H9 (cell line): ENCODE measurements around the gene ADGRB3. TPM values are rescaled to one million over a fixed set of nuclear protein-coding genes. Genes with fewer than 3 reads are reported as not detected.

Source experiments
- DNase-seq: peaks from one replicate; pipeline ENCODE4 v3.0.0-alpha.2; 2017
- H2AFZ ChIP-seq: one replicate; pipeline ENCODE4 v1.6.1; 2013; ENCODE audit warnings: mild to moderate bottlenecking, low read length, control low read depth, moderate library complexity
- H2AK5ac ChIP-seq: 2 replicates; pipeline ENCODE4 v1.6.1; 2013; ENCODE audit warnings: low read length, control low read depth, mixed read lengths; ENCODE audit not compliant: insufficient read length
- H2BK120ac ChIP-seq: one replicate; pipeline ENCODE4 v1.6.1; 2013; ENCODE audit warnings: low read depth, mild to moderate bottlenecking, low read length, control low read depth, inconsistent platforms; ENCODE audit not compliant: poor library complexity, severe bottlenecking
- H2BK12ac ChIP-seq: 2 replicates; pipeline ENCODE4 v1.6.1; 2013; ENCODE audit warnings: low read length, control low read depth, mixed read lengths, low read depth; ENCODE audit not compliant: insufficient read length
- H2BK15ac ChIP-seq: 2 replicates; pipeline ENCODE4 v1.6.1; 2013; ENCODE audit warnings: low read depth, low read length, control low read depth
- H2BK20ac ChIP-seq: one replicate; pipeline ENCODE4 v1.6.1; 2013; ENCODE audit warnings: low read depth, mild to moderate bottlenecking, low read length, control low read depth, inconsistent platforms; ENCODE audit not compliant: poor library complexity, severe bottlenecking
- H2BK5ac ChIP-seq: 2 replicates; pipeline ENCODE4 v1.6.1; 2013; ENCODE audit warnings: low read length, control low read depth, mixed read lengths; ENCODE audit not compliant: insufficient read length
- H3K14ac ChIP-seq: 2 replicates; pipeline ENCODE4 v1.6.1; 2013; ENCODE audit warnings: low read length, control low read depth; ENCODE audit not compliant: insufficient read depth
- H3K18ac ChIP-seq: 2 replicates; pipeline ENCODE4 v1.6.1; 2013; ENCODE audit warnings: low read depth, mild to moderate bottlenecking, mixed read lengths, low read length, control low read depth; ENCODE audit not compliant: insufficient read length
- H3K23ac ChIP-seq: 2 replicates; pipeline ENCODE4 v1.6.1; 2013; ENCODE audit warnings: low read length, control low read depth, mixed read lengths, low read depth; ENCODE audit not compliant: insufficient read length
- H3K23me2 ChIP-seq: 2 replicates; pipeline ENCODE4 v1.6.1; 2013; ENCODE audit warnings: low read depth, mild to moderate bottlenecking, mixed read lengths, low read length, control low read depth; ENCODE audit not compliant: insufficient read length, poor library complexity, severe bottlenecking
- H3K27ac ChIP-seq: 2 replicates; pipeline ENCODE4 v1.5.1; 2013; ENCODE audit warnings: low read length, control low read depth, mixed read lengths, low read depth; ENCODE audit not compliant: insufficient read length
- H3K27me3 ChIP-seq: 2 replicates; pipeline ENCODE4 v1.6.1; 2013; ENCODE audit warnings: low read length, control low read depth, inconsistent platforms; ENCODE audit not compliant: insufficient read depth
- H3K4ac ChIP-seq: 2 replicates; pipeline ENCODE4 v1.6.1; 2013; ENCODE audit warnings: low read depth, mild to moderate bottlenecking, control low read depth, inconsistent platforms, low read length, moderate library complexity
- H3K4me1 ChIP-seq: 2 replicates; pipeline ENCODE4 v1.6.1; 2013; ENCODE audit warnings: low read length, control low read depth, inconsistent platforms; ENCODE audit not compliant: insufficient read depth
- H3K4me2 ChIP-seq: 2 replicates; pipeline ENCODE4 v1.6.1; 2013; ENCODE audit warnings: low read length, control low read depth, mixed read lengths; ENCODE audit not compliant: insufficient read length, insufficient read depth
- H3K56ac ChIP-seq: 2 replicates; pipeline ENCODE4 v1.6.1; 2013; ENCODE audit warnings: low read depth, mild to moderate bottlenecking, mixed read lengths, low read length, control low read depth; ENCODE audit not compliant: insufficient read length
- H3K79me1 ChIP-seq: 2 replicates; pipeline ENCODE4 v1.6.1; 2013; ENCODE audit warnings: low read depth, mild to moderate bottlenecking, moderate library complexity, low read length, control low read depth, inconsistent platforms; ENCODE audit not compliant: insufficient read depth, poor library complexity, severe bottlenecking
- H3K79me2 ChIP-seq: 2 replicates; pipeline ENCODE4 v1.6.1; 2013; ENCODE audit warnings: low read length, control low read depth, inconsistent platforms; ENCODE audit not compliant: insufficient read depth
- H3K9ac ChIP-seq: 2 replicates; pipeline ENCODE4 v1.6.1; 2013; ENCODE audit warnings: low read length, control low read depth, mixed read lengths; ENCODE audit not compliant: insufficient read length; ENCODE audit errors: extremely low read depth
- H3K9me3 ChIP-seq: one replicate; pipeline ENCODE4 v1.6.1; 2013; ENCODE audit warnings: low read depth, low read length, inconsistent platforms; ENCODE audit not compliant: control insufficient read depth
- H3T11ph ChIP-seq: one replicate; pipeline ENCODE4 v1.6.1; 2013; ENCODE audit warnings: mild to moderate bottlenecking, low read length, control low read depth, inconsistent platforms
- H4K20me1 ChIP-seq: one replicate; pipeline ENCODE4 v1.6.1; 2013; ENCODE audit not compliant: control insufficient read depth, insufficient read length, insufficient read depth
- H4K5ac ChIP-seq: 2 replicates; pipeline ENCODE4 v1.6.1; 2013; ENCODE audit warnings: low read depth, mild to moderate bottlenecking, mixed read lengths, low read length, control low read depth; ENCODE audit not compliant: insufficient read length
- H4K8ac ChIP-seq: replicated peaks from 2 replicates; pipeline ENCODE4 v1.6.1; 2013; ENCODE audit warnings: low read length, control low read depth, mixed read lengths, low read depth; ENCODE audit not compliant: insufficient read length
- H4K91ac ChIP-seq: 2 replicates; pipeline ENCODE4 v1.6.1; 2013; ENCODE audit warnings: low read depth, mild to moderate bottlenecking, moderate library complexity, mixed read lengths, low read length, control low read depth; ENCODE audit not compliant: insufficient read length
- H3K27ac Mint-ChIP-seq, 3 experiments: 2 replicates in 2 of 3; 3 replicates in 1 of 3; pipeline ENCODE4 v1.8.0; 2020 to 2021; ENCODE audit warnings: mixed read lengths in 3 of 3, mild to moderate bottlenecking in 1 of 3, moderate library complexity in 1 of 3
- H3K27me3 Mint-ChIP-seq: 2 replicates; pipeline ENCODE4 v1.8.0; 2021; ENCODE audit warnings: low read depth, mild to moderate bottlenecking, moderate library complexity, mixed read lengths
- H3K36me3 Mint-ChIP-seq, 3 experiments: 2 replicates in 2 of 3; 3 replicates in 1 of 3; pipeline ENCODE4 v1.8.0; 2020 to 2021; ENCODE audit warnings: low read depth in 3 of 3, mixed read lengths in 3 of 3; ENCODE audit not compliant: insufficient read depth in 1 of 3
- H3K4me1 Mint-ChIP-seq, 2 experiments: 2 replicates each; pipeline ENCODE4 v1.8.0; 2020; ENCODE audit warnings: mixed read lengths in 2 of 2
- H3K4me3 Mint-ChIP-seq, 2 experiments: 2 replicates in 1 of 2; 3 replicates in 1 of 2; pipeline ENCODE4 v1.8.0; 2020 to 2021; ENCODE audit warnings: mild to moderate bottlenecking in 2 of 2, mixed read lengths in 2 of 2, moderate library complexity in 1 of 2
- H3K9me3 Mint-ChIP-seq, 2 experiments: 2 replicates in 1 of 2; 3 replicates in 1 of 2; pipeline ENCODE4 v1.8.0; 2020; ENCODE audit warnings: mild to moderate bottlenecking in 2 of 2, mixed read lengths in 2 of 2, moderate library complexity in 1 of 2
- WGBS: extraction: QIAGEN DNeasy Blood & Tissue Kit; methylation state at CpG from one replicate; pipeline ENCODE4 v1.1.7; 2013; ENCODE audit warnings: missing lambda C conversion rate, low lambda C conversion rate, mixed read lengths; ENCODE audit not compliant: insufficient read length; ENCODE audit errors: extremely low coverage; 5-methylcytosine and 5-hydroxymethylcytosine counted together
- total RNA-seq: library from RNA; stranded (reverse); gene quantifications from 2 replicates; pipeline ENCODE4 v1.2.1, GENCODE V29; 2021
- TF ChIP-seq, protein P1 (sequence below): fragments of 200-600 bp; sonication (generic); conservative IDR thresholded peaks from 3 replicates; pipeline ENCODE4 v1.8.0; 2021; ENCODE audit warnings: antibody characterized with exemption, mild to moderate bottlenecking

ADGRB3 gene
- total RNA-seq, 1 experiment from 2014 or later = 0.37 TPM

GRCh38 chr6:68892452-68892851 lies 257.4 kb downstream of the ADGRB3 start:
- peaks cover 5 to 7% of the 10 kb centered on the region in 2 experiments; a peak in 3 of 5 replicates for H3K9me3 Mint-ChIP-seq
- Histone ChIP-seq H3K18ac (no peak overlapping the region), H3K27ac (no peak overlapping the region), H3K56ac (no peak overlapping the region), H2BK120ac (no peak overlapping the region), H4K8ac (no peak overlapping the region), H3K79me2 (no peaks in the 10 kb centered on the region), H2AFZ (no peak overlapping the region), H2BK20ac (no peak overlapping the region), H2BK5ac (no peak overlapping the region), H3K23ac (no peak overlapping the region), H3K9me3 (no peaks in the 10 kb centered on the region), H3K4ac (no peak overlapping the region), H4K91ac (no peak overlapping the region), H3K23me2 (no peaks in the 10 kb centered on the region), H3T11ph (no peak overlapping the region), H3K9ac (no peak overlapping the region), H3K27me3 (no peaks in the 10 kb centered on the region), H3K79me1 (no peaks in the 10 kb centered on the region), H3K4me1 (no peaks in the 10 kb centered on the region), H2AK5ac (no peak overlapping the region), H4K20me1 (no peaks in the 10 kb centered on the region), H3K14ac (no peak overlapping the region), H4K5ac (no peak overlapping the region), H2BK12ac (no peak overlapping the region), H2BK15ac (no peak overlapping the region), H3K4me2 (no peak overlapping the region)
- H3K27me3 Mint-ChIP-seq = peaks cover 2% of the 10 kb centered on the region; the same call in 1 of the 2 replicates
- peaks cover 0 to 4% (median 3%) of the 10 kb centered on the region in 3 experiments; a peak in 3 of 7 replicates for H3K36me3 Mint-ChIP-seq
- no peak overlapping the region for H3K27ac Mint-ChIP-seq
- no CpG with 5 or more reads among the region's 3 CpGs for WGBS
- H3K4me3 Mint-ChIP-seq = no peak overlapping the region
- DNase-seq = no peak
- TF ChIP-seq, protein P1, sequence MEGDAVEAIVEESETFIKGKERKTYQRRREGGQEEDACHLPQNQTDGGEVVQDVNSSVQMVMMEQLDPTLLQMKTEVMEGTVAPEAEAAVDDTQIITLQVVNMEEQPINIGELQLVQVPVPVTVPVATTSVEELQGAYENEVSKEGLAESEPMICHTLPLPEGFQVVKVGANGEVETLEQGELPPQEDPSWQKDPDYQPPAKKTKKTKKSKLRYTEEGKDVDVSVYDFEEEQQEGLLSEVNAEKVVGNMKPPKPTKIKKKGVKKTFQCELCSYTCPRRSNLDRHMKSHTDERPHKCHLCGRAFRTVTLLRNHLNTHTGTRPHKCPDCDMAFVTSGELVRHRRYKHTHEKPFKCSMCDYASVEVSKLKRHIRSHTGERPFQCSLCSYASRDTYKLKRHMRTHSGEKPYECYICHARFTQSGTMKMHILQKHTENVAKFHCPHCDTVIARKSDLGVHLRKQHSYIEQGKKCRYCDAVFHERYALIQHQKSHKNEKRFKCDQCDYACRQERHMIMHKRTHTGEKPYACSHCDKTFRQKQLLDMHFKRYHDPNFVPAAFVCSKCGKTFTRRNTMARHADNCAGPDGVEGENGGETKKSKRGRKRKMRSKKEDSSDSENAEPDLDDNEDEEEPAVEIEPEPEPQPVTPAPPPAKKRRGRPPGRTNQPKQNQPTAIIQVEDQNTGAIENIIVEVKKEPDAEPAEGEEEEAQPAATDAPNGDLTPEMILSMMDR = no peak
- H3K4me1 Mint-ChIP-seq = no peaks in the 10 kb centered on the region
